HEK293 (cell line): ENCODE results near the gene TFDP1.

Experiments used
- CTCF ChIA-PET: fragments of 350-600 bp; formaldehyde crosslinking; extraction: SDS; loops from one replicate; lab custom pipeline; 2021; ENCODE audit warnings: antibody characterized with exemption; lab: Yijun Ruan, JAX
- POLR2A ChIA-PET: fragments of 300-600 bp; formaldehyde crosslinking; extraction: SDS; loops from one replicate; lab custom pipeline; 2020; ENCODE audit warnings: antibody characterized with exemption, inconsistent platforms; lab: Yijun Ruan, JAX
- H3K27ac ChIP-seq: fragments of 200-500 bp; sonication (Bioruptor generic); 2 replicates; pipeline ENCODE4 v1.5.1; 2014; ENCODE audit warnings: low read depth, low read length, control low read depth, inconsistent platforms; ENCODE audit errors: extremely low read depth
- H3K36me3 ChIP-seq, 2 experiments: fragments of 200-500 bp in 1 of 2; sonication (Bioruptor generic) in 1 of 2; 1 replicate in 1 of 2; 2 replicates in 1 of 2; pipeline ENCODE4 v1.5.1; 2014 to 2017; ENCODE audit warnings: inconsistent platforms in 2 of 2, low read length in 2 of 2; ENCODE audit not compliant: control insufficient read depth in 2 of 2, insufficient read depth in 1 of 2
- H3K4me1 ChIP-seq: fragments of 200-500 bp; sonication (Bioruptor generic); 2 replicates; pipeline ENCODE4 v1.5.1; 2014; ENCODE audit warnings: mild to moderate bottlenecking, low read length, inconsistent platforms; ENCODE audit not compliant: control insufficient read depth, insufficient read depth
- H3K4me3 ChIP-seq: 2 replicates; pipeline ENCODE4 v1.5.1; 2011; ENCODE audit warnings: low read depth, mild to moderate bottlenecking, control low read depth, low read length, moderate library complexity
- H3K9me3 ChIP-seq: fragments of 200-500 bp; sonication (Bioruptor generic); 2 replicates; pipeline ENCODE4 v1.5.1; 2014; ENCODE audit warnings: low read depth, low read length, inconsistent platforms; ENCODE audit not compliant: control insufficient read depth, insufficient read depth
- BCL11A ChIP-seq: fragments of 450-650 bp; formaldehyde crosslinking; IDR thresholded peaks from 2 replicates; pipeline ENCODE4 v1.5.1; 2016; ENCODE audit warnings: low read depth, missing biosample characterization, missing genetic modification characterization
- KLF10 ChIP-seq: fragments of 450-650 bp; IDR thresholded peaks from 2 replicates; pipeline ENCODE4 v1.5.1; 2018; ENCODE audit warnings: missing biosample characterization, mild to moderate bottlenecking, missing genetic modification characterization
- KLF9 ChIP-seq: fragments of 450-650 bp; formaldehyde crosslinking; IDR thresholded peaks from 2 replicates; pipeline ENCODE4 v1.5.1; 2016; ENCODE audit warnings: missing biosample characterization, missing genetic modification characterization, low read depth
- MEIS1 ChIP-seq: sonication (generic); formaldehyde crosslinking; IDR thresholded peaks from 2 replicates; pipeline ENCODE4 v1.8.1; 2022; ENCODE audit warnings: missing genetic modification reagents, mild to moderate bottlenecking, borderline replicate concordance
- ZBTB48 ChIP-seq: fragments of 450-650 bp; formaldehyde crosslinking; IDR thresholded peaks from 2 replicates; pipeline ENCODE4 v1.5.1; 2016; ENCODE audit warnings: missing biosample characterization, missing genetic modification characterization
- ZNF114 ChIP-seq: fragments of 450-650 bp; formaldehyde crosslinking; IDR thresholded peaks from 2 replicates; pipeline ENCODE4 v1.5.0; 2017; ENCODE audit warnings: missing biosample characterization, missing genetic modification characterization
- ZNF211 ChIP-seq: fragments of 450-650 bp; formaldehyde crosslinking; IDR thresholded peaks from 2 replicates; pipeline ENCODE4 v1.5.1; 2016; ENCODE audit warnings: low read depth, missing biosample characterization, missing genetic modification characterization
- ZNF658 ChIP-seq: fragments of 450-650 bp; formaldehyde crosslinking; IDR thresholded peaks from 2 replicates; pipeline ENCODE4; 2016; ENCODE audit warnings: missing biosample characterization, missing genetic modification characterization
- ZNF792 ChIP-seq: fragments of 450-650 bp; formaldehyde crosslinking; IDR thresholded peaks from 2 replicates; pipeline ENCODE4 v1.5.1; 2016; ENCODE audit warnings: missing biosample characterization, missing genetic modification characterization
- TF ChIP-seq, protein P1 (sequence below): fragments of 450-650 bp; formaldehyde crosslinking; IDR thresholded peaks from 2 replicates; pipeline ENCODE4 v1.5.1; 2016; ENCODE audit warnings: missing biosample characterization, missing genetic modification characterization
- TF ChIP-seq, protein P2 (sequence below): fragments of 450-650 bp; formaldehyde crosslinking; IDR thresholded peaks from 2 replicates; pipeline ENCODE4 v1.5.1; 2016; ENCODE audit warnings: missing biosample characterization, missing genetic modification characterization

Gene TFDP1

DNA sequence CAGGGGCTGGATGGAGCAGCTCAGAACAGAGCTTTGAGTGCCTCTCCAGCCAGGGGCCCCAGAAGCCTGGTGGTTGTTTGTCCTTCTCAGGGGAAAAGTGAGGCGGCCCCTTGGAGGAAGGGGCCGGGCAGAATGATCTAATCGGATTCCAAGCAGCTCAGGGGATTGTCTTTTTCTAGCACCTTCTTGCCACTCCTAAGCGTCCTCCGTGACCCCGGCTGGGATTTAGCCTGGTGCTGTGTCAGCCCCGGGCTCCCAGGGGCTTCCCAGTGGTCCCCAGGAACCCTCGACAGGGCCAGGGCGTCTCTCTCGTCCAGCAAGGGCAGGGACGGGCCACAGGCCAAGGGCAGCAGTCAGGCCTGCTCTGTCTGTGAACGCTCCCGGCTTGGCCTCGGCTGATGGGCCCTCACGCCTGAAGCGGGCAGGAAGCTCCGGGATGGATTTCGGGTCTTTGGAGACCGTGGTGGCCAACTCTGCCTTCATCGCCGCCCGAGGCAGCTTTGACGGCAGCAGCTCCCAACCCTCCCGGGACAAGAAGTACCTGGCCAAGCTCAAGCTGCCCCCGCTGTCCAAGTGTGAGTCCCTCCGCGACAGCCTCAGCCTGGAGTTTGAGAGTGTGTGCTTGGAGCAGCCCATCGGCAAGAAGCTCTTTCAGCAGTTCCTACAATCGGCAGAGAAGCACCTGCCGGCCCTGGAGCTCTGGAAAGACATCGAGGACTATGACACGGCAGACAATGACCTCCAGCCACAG is 82.6 kb downstream of the TFDP1 start, which contains the start of gene GRK1:
TSS of gene GRK1 (plus strand) at position 269 of the 751 bp plus-strand sequence. CDS start at position 437, 168 bp downstream.
- CTCF ChIA-PET, result interaction anchor here (0.6 to 1.5 kb wide), 5 partner anchors 18 to 207 kb away, joined by 3 to 6 read pairs (median 4); no protein-coding TSS in a partner anchor
- no peak within 1 kb of the TSS for H3K27ac ChIP-seq
- H3K4me3 ChIP-seq, result no peak within 1 kb of the TSS
- POLR2A ChIA-PET, result no interaction called here
- TF ChIP-seq, protein P1, sequence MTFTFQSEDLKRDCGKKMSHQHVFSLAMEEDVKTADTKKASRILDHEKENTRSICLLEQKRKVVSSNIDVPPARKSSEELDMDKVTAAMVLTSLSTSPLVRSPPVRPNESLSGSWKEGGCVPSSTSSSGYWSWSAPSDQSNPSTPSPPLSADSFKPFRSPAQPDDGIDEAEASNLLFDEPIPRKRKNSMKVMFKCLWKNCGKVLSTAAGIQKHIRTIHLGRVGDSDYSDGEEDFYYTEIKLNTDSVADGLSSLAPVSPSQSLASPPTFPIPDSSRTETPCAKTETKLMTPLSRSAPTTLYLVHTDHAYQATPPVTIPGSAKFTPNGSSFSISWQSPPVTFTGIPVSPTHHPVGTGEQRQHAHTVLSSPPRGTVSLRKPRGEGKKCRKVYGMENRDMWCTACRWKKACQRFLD (tag by site-specific recombination), result no peak
- 0 out of 2 replicates have a peak, but pooled peaks have one; percentile 42 for TF ChIP-seq ZBTB48 (tag by site-specific recombination)
- TF ChIP-seq, all 188 proteins: peak for 1
- no peaks in the 10 kb centered on the region for H3K36me3 ChIP-seq
- H3K9me3 ChIP-seq, result no peaks in the 10 kb centered on the region
- H3K4me1 ChIP-seq, result no peaks in the 10 kb centered on the region

GRCh38 chr13:113667771-113668490 is 83.4 kb downstream of the TFDP1 start:
- ChIA-PET CTCF (interaction anchor here (1.5 kb wide), 1 partner anchor 105 kb away, joined by 3 read pairs; no protein-coding TSS in a partner anchor), POLR2A (no interaction called here)
- TF ChIP-seq ZNF114 (no peak), BCL11A (tag by site-specific recombination) (no peak), ZNF211 (tag by site-specific recombination) (no peak), ZNF792 (tag by site-specific recombination) (no peak), KLF10 (tag by site-specific recombination) (no peak), ZNF658 (tag by site-specific recombination) (no peak), MEIS1 (CRISPR knock-in tag) (no peak)

GRCh38 chr13:113668491-113668971 is 84.0 kb downstream of the TFDP1 start:
- Histone ChIP-seq H3K4me3 (no peak overlapping the region), H3K36me3 (no peaks in the 10 kb centered on the region), H3K27ac (no peak overlapping the region), H3K4me1 (no peaks in the 10 kb centered on the region), H3K9me3 (no peaks in the 10 kb centered on the region)
- ChIA-PET POLR2A (no interaction called here), CTCF (no interaction called here)
- no peak for TF ChIP-seq KLF9 (tag by site-specific recombination)

More at GRCh38 chr13:113667771-113668490, 83.4 kb downstream of the TFDP1 start:
- Histone ChIP-seq H3K4me3 (no peak overlapping the region), H3K9me3 (no peaks in the 10 kb centered on the region), H3K4me1 (no peaks in the 10 kb centered on the region), H3K36me3 (no peaks in the 10 kb centered on the region), H3K27ac (no peak overlapping the region)

- no peaks in the 10 kb centered on the region for H3K9me3 ChIP-seq
- no peak overlapping the region for H3K27ac ChIP-seq
- TF ChIP-seq KLF9 (tag by site-specific recombination), result 0 out of 2 replicates have a peak, but pooled peaks have one; percentile 27
- TF ChIP-seq, protein P2, sequence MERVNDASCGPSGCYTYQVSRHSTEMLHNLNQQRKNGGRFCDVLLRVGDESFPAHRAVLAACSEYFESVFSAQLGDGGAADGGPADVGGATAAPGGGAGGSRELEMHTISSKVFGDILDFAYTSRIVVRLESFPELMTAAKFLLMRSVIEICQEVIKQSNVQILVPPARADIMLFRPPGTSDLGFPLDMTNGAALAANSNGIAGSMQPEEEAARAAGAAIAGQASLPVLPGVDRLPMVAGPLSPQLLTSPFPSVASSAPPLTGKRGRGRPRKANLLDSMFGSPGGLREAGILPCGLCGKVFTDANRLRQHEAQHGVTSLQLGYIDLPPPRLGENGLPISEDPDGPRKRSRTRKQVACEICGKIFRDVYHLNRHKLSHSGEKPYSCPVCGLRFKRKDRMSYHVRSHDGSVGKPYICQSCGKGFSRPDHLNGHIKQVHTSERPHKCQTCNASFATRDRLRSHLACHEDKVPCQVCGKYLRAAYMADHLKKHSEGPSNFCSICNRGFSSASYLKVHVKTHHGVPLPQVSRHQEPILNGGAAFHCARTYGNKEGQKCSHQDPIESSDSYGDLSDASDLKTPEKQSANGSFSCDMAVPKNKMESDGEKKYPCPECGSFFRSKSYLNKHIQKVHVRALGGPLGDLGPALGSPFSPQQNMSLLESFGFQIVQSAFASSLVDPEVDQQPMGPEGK (tag by site-specific recombination), result no peak
- ChIA-PET POLR2A (no interaction called here), CTCF (no interaction called here)
- no peaks in the 10 kb centered on the region for H3K4me1 ChIP-seq
- no peaks in the 10 kb centered on the region for H3K36me3 ChIP-seq
- H3K4me3 ChIP-seq, result no peak overlapping the region
These were observed 84.7 kb downstream of the TFDP1 start for GRCh38 chr13:113669231-113669754.
